Fibroblast of lung (primary cell): ENCODE data around the gene SORL1.

ENCODE experiments used
- EZH2 ChIP-seq: IDR thresholded peaks from 2 replicates; pipeline ENCODE4 v1.5.1; 2012; ENCODE audit warnings: low read length, control low read depth, mild to moderate bottlenecking; ENCODE audit errors: missing control alignments
- TF ChIP-seq, protein P1 (sequence below), 2 donors: IDR thresholded peaks in 1 of 2; conservative IDR thresholded peaks in 1 of 2; 1 replicate in 1 of 2; 2 replicates in 1 of 2; pipeline ENCODE4 v1.5.1; 2011 to 2012; ENCODE audit warnings: low read length in 2 of 2, control low read depth in 1 of 2, inconsistent platforms in 1 of 2, low read depth in 1 of 2, mild to moderate bottlenecking in 1 of 2

DNA sequence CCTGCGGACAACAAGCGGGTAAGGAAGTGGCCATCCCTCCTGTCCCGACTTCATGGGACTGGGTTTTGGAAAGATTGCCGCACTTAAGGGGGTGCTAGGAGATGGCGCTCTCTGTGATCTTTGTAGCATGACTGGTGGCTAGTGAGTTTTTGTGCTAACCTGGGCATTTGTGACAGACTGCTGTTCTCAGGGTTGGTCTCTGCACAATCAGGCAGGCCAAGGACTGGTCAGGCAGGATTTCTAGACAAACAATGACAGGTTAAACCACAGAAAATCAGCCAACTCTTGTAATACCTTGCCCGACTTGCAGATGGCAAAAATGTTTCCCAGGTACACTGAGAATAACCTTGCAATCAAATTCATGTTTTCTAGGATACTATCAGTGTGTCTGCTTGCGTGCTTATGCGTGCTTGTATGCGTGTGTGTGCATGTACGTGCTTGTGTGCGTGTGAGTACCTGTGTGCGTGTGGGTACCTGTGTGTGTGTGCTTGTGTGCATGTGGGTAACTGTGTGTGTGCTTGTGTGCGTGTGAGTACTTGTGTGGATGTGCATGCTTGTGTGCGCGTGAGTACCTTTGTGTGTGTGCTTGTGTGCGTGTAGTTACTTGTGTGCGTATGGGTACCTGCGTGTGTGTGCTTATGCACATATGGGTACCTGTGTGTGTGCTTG lies 26.2 kb downstream of the SORL1 start:
- TF ChIP-seq, protein P1, sequence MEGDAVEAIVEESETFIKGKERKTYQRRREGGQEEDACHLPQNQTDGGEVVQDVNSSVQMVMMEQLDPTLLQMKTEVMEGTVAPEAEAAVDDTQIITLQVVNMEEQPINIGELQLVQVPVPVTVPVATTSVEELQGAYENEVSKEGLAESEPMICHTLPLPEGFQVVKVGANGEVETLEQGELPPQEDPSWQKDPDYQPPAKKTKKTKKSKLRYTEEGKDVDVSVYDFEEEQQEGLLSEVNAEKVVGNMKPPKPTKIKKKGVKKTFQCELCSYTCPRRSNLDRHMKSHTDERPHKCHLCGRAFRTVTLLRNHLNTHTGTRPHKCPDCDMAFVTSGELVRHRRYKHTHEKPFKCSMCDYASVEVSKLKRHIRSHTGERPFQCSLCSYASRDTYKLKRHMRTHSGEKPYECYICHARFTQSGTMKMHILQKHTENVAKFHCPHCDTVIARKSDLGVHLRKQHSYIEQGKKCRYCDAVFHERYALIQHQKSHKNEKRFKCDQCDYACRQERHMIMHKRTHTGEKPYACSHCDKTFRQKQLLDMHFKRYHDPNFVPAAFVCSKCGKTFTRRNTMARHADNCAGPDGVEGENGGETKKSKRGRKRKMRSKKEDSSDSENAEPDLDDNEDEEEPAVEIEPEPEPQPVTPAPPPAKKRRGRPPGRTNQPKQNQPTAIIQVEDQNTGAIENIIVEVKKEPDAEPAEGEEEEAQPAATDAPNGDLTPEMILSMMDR (conservative IDR thresholded peaks at IDR 0.05 in 1 of 2, IDR thresholded peaks at IDR 0.05 in 1 of 2; ENCODE audit: low read depth in 1 of 2, low read length in 2 of 2): no peak
- TF ChIP-seq EZH2: no peak
